DND-41 (cell line): ENCODE results near the gene TPGS2.

ENCODE experiments used
- ATAC-seq: fragments of 200-7000 bp; cut with Tn5 transposase; 3 replicates; pipeline ENCODE4 v1.9.1; 2021; ENCODE audit warnings: low read depth; ENCODE audit not compliant: insufficient read depth
- DNase-seq: peaks from one replicate; pipeline ENCODE4 v3.0.0-alpha.2; 2020
- H2AFZ ChIP-seq: 2 replicates; pipeline ENCODE4 v1.6.0; 2012; ENCODE audit warnings: low read depth, low read length
- H3K27ac ChIP-seq: 2 replicates; pipeline ENCODE4 v1.5.1; 2012; ENCODE audit warnings: low read length, inconsistent platforms
- H3K27me3 ChIP-seq: fragments of 200-600 bp; sonication (generic); 2 replicates; pipeline ENCODE4 v1.6.0; 2012; ENCODE audit warnings: low read length, mild to moderate bottlenecking, inconsistent platforms; ENCODE audit not compliant: insufficient read depth, poor library complexity
- H3K36me3 ChIP-seq: 2 replicates; pipeline ENCODE4 v1.5.1; 2012; ENCODE audit warnings: low read length, inconsistent platforms; ENCODE audit not compliant: insufficient read depth
- H3K4me1 ChIP-seq: 2 replicates; pipeline ENCODE4 v1.5.1; 2012; ENCODE audit warnings: mild to moderate bottlenecking, low read length; ENCODE audit not compliant: insufficient read depth
- H3K4me2 ChIP-seq: 2 replicates; pipeline ENCODE4 v1.6.0; 2012; ENCODE audit warnings: mild to moderate bottlenecking, moderate library complexity, low read length, inconsistent platforms; ENCODE audit not compliant: insufficient read depth
- H3K4me3 ChIP-seq, 2 experiments: fragments of 200-600 bp in 1 of 2; shearing (Covaris generic) in 1 of 2; 2 replicates each; pipeline ENCODE4 v1.5.1; 2012 to 2016; ENCODE audit warnings: inconsistent platforms in 2 of 2, low read length in 2 of 2, mild to moderate bottlenecking in 2 of 2, low read depth in 1 of 2, moderate library complexity in 1 of 2
- H3K79me2 ChIP-seq: 2 replicates; pipeline ENCODE4 v1.6.0; 2012; ENCODE audit warnings: low read length, inconsistent platforms; ENCODE audit not compliant: insufficient read depth
- H3K9ac ChIP-seq: 2 replicates; pipeline ENCODE4 v1.6.0; 2012; ENCODE audit warnings: low read depth, mild to moderate bottlenecking, inconsistent platforms, low read length, moderate library complexity
- H3K9me3 ChIP-seq: 2 replicates; pipeline ENCODE4 v1.5.1; 2012; ENCODE audit warnings: low read length, moderate library complexity, mild to moderate bottlenecking, inconsistent platforms; ENCODE audit not compliant: insufficient read depth, severe bottlenecking
- H4K20me1 ChIP-seq: 2 replicates; pipeline ENCODE4 v1.6.0; 2012; ENCODE audit warnings: low read length; ENCODE audit not compliant: insufficient read depth
- CTCF ChIP-seq: IDR thresholded peaks from 2 replicates; pipeline ENCODE4 v1.5.1; 2012; ENCODE audit warnings: borderline replicate concordance, low read length, moderate library complexity, mild to moderate bottlenecking; ENCODE audit not compliant: poor library complexity, severe bottlenecking; ENCODE audit errors: extremely low read depth
- EZH2 ChIP-seq: IDR thresholded peaks from 3 replicates; pipeline ENCODE4 v1.6.1; 2012; ENCODE audit warnings: borderline replicate concordance, low read depth, mild to moderate bottlenecking, moderate library complexity, low read length, inconsistent platforms; ENCODE audit not compliant: severe bottlenecking

The TPGS2 gene

GRCh38 chr18:36786686-36787085 is 42.1 kb downstream of the TPGS2 start:
- Histone ChIP-seq H3K4me2 (no peak overlapping the region), H2AFZ (no peak overlapping the region), H3K36me3 (peaks cover 60% of the 10 kb centered on the region), H3K9ac (no peak overlapping the region), H3K4me3 (no peak overlapping the region), H3K4me1 (no peaks in the 10 kb centered on the region), H3K79me2 (no peaks in the 10 kb centered on the region), H3K27ac (no peak overlapping the region), H4K20me1 (no peaks in the 10 kb centered on the region), H3K27me3 (no peaks in the 10 kb centered on the region), H3K9me3 (no peaks in the 10 kb centered on the region)
- ATAC-seq (no peak), DNase-seq (no peak)
- TF ChIP-seq EZH2 (no peak), CTCF (no peak)

GRCh38 chr18:36783792-36784191 is 45.0 kb downstream of the TPGS2 start:
- Histone ChIP-seq H2AFZ (no peak overlapping the region), H3K9ac (no peak overlapping the region), H4K20me1 (no peaks in the 10 kb centered on the region), H3K9me3 (no peaks in the 10 kb centered on the region), H3K4me3 (no peak overlapping the region), H3K36me3 (peaks cover 53% of the 10 kb centered on the region), H3K4me2 (no peak overlapping the region), H3K4me1 (no peaks in the 10 kb centered on the region), H3K27me3 (no peaks in the 10 kb centered on the region), H3K27ac (no peak overlapping the region), H3K79me2 (no peaks in the 10 kb centered on the region)
- ATAC-seq (no peak), DNase-seq (no peak)
- TF ChIP-seq EZH2: no peak
- no peak for TF ChIP-seq CTCF

- Histone ChIP-seq H3K4me3 (no peak overlapping the region), H3K9me3 (no peaks in the 10 kb centered on the region), H4K20me1 (no peaks in the 10 kb centered on the region), H3K9ac (no peak overlapping the region), H3K79me2 (no peaks in the 10 kb centered on the region), H2AFZ (no peak overlapping the region), H3K4me1 (no peaks in the 10 kb centered on the region), H3K27me3 (no peaks in the 10 kb centered on the region), H3K36me3 (peaks cover 48% of the 10 kb centered on the region), H3K4me2 (no peak overlapping the region), H3K27ac (no peak overlapping the region)
- TF ChIP-seq EZH2 (no peak), CTCF (no peak)
- no peak for DNase-seq
- ATAC-seq: no peak
Measured at GRCh38 chr18:36782710-36783109, 46.1 kb downstream of the TPGS2 start.

GRCh38 chr18:36780748-36781147 is 48.1 kb downstream of the TPGS2 start:
- Histone ChIP-seq H3K4me2 (no peak overlapping the region), H3K79me2 (no peaks in the 10 kb centered on the region), H3K27ac (no peak overlapping the region), H3K36me3 (peaks cover 37% of the 10 kb centered on the region), H3K4me3 (no peak overlapping the region), H4K20me1 (no peaks in the 10 kb centered on the region), H3K27me3 (no peaks in the 10 kb centered on the region), H3K9me3 (no peaks in the 10 kb centered on the region), H3K4me1 (no peaks in the 10 kb centered on the region), H2AFZ (no peak overlapping the region), H3K9ac (no peak overlapping the region)
- TF ChIP-seq EZH2 (no peak), CTCF (no peak)
- DNase-seq: no peak
- no peak for ATAC-seq
